ENCODE measurements around the gene HORMAD2. TPM values are rescaled to one million over a fixed set of nuclear protein-coding genes. Genes with fewer than 3 reads are reported as not detected.

HORMAD2 gene
- total RNA-seq, 4 donors from 2014 or later = not detected

- no peak for TF ChIP-seq POLR2AphosphoS5 (IDR thresholded peaks at IDR 0.05)
- no peak for TF ChIP-seq EP300 (IDR thresholded peaks at IDR 0.05)
- TF ChIP-seq CTCF (IDR thresholded peaks at IDR 0.05) = no peak
- no peak for TF ChIP-seq POLR2A (IDR thresholded peaks at IDR 0.05; ENCODE audit: low read depth)
- H3K27me3 ChIP-seq = peaks cover 0 to 48% (median 0%) of the 10 kb centered on the region in 4 donors
- H3K4me1 ChIP-seq = peaks cover 8 to 12% (median 10%) of the 10 kb centered on the region in 4 donors
- no peaks in the 10 kb centered on the region for H3K9me3 ChIP-seq
- intact Hi-C loops (cut with DNase I) = no loop called here
- no peaks in the 10 kb centered on the region for H3K36me3 ChIP-seq
- WGBS = 93% methylated on average over 8 of the region's 10 CpGs
- H3K27ac ChIP-seq (replicated peaks in 1 of 4) = no peak overlapping the region
- H3K4me3 ChIP-seq = no peak overlapping the region
- no peak for DNase-seq (ENCODE audit: extremely low spot score)
Measured at GRCh38 chr22:30216710-30217109, 136.4 kb downstream of the HORMAD2 start.

DNA sequence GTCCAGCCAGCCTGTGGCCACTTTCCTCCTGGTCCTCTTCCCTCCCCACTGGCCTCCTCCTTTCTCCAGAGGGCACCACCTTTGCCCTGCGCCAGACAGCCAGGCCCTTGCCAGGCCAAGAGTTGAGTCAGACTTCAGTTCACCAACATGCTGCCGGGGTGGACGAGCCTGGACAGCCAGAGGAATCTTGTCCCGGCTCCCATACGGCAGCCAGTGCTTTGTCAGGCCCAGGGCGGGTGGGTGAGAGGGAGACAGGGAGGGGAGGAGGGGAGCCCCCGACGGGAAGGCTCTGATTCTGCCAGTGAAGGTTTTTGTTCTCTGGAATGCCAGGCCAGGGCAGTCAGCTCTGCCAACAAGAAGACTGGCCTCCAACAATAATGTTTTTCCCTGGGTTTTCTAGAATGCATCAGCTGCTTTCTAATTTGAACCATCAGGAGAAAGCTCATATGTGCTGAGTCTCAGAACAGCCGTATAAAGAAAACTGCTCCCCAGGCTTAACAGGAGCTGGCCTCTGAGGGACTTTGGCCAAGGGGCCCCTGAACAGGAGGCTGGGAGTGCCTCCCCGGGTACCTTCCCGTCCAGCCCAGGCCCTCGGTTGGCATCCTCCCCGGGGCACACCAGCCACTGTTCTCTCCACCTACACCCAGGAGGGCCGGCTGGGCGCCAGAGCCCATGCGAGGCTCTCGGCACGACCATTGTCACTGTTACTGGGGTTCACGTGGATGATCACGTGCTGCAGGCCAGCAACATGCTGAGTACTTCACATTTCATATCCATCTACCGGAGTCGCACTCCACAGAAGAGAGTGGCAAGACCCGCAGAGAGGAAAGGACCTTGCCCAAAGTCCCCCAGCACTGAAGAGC is 137.7 kb downstream of the HORMAD2 start:
- TF ChIP-seq CTCF (IDR thresholded peaks at IDR 0.05) (no peak), POLR2AphosphoS5 (IDR thresholded peaks at IDR 0.05) (no peak), EP300 (IDR thresholded peaks at IDR 0.05) (no peak), POLR2A (IDR thresholded peaks at IDR 0.05; ENCODE audit: low read depth) (no peak)
- intact Hi-C loops (cut with DNase I) = no loop called here
- DNase-seq (ENCODE audit: extremely low spot score) = no peak
- Histone ChIP-seq H3K27me3 (peaks cover 0 to 60% (median 0%) of the 10 kb centered on the region in 4 donors), H3K4me3 (no peak overlapping the region), H3K36me3 (no peaks in the 10 kb centered on the region), H3K27ac (replicated peaks in 1 of 4) (no peak overlapping the region), H3K9me3 (no peaks in the 10 kb centered on the region), H3K4me1 (peaks cover 1 to 6% (median 5%) of the 10 kb centered on the region in 4 donors)
- WGBS = 69% methylated on average over 20 of the region's 23 CpGs

DNA sequence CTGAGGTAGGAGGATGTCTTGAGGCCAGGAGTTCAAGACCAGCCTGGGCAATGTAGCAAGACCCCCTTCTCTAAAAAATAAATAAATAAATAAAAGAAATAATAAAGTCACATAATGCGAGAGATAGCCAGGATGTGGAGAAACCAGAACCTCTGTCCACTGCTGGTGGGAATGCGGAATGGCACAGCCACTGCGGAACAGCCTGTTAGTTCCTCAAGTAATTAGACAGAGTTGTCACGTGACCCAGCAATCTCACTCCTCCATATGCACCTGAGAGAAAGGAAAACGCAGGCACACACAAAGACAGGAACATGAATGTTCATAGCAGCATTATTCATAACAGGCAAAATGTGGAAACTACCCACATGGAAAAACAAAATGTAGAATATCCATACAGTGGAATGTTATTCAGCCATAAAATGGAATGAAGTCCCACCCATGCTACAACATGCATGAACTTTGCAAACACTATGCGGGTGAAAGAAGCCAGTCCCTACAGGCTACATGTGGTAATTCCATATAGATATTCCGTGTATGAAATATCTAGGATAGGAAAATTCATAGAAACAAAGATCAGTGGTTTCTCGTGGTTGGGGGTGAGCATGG is 138.9 kb downstream of the HORMAD2 start:
- Histone ChIP-seq H3K27me3 (peaks cover 0 to 65% (median 0%) of the 10 kb centered on the region in 4 donors), H3K27ac (replicated peaks in 1 of 4) (no peak overlapping the region), H3K4me3 (no peak overlapping the region), H3K4me1 (no peaks in the 10 kb centered on the region), H3K36me3 (no peaks in the 10 kb centered on the region), H3K9me3 (no peaks in the 10 kb centered on the region)
- intact Hi-C loops (cut with DNase I) = no loop called here
- no peak for DNase-seq (ENCODE audit: extremely low spot score)
- WGBS = 89% methylated on average over 8 of the region's 8 CpGs
- no peak for TF ChIP-seq CTCF (IDR thresholded peaks at IDR 0.05)
- no peak for TF ChIP-seq EP300 (IDR thresholded peaks at IDR 0.05)
- no peak for TF ChIP-seq POLR2AphosphoS5 (IDR thresholded peaks at IDR 0.05)
- TF ChIP-seq POLR2A (IDR thresholded peaks at IDR 0.05; ENCODE audit: low read depth) = no peak

- intact Hi-C loops (cut with DNase I) = no loop called here
- Histone ChIP-seq H3K4me1 (no peaks in the 10 kb centered on the region), H3K36me3 (no peaks in the 10 kb centered on the region), H3K27ac (replicated peaks in 1 of 4) (no peak overlapping the region), H3K4me3 (no peak overlapping the region), H3K9me3 (no peaks in the 10 kb centered on the region), H3K27me3 (peaks cover 0 to 59% (median 0%) of the 10 kb centered on the region in 4 donors)
- DNase-seq (ENCODE audit: extremely low spot score) = no peak
- TF ChIP-seq EP300 (IDR thresholded peaks at IDR 0.05) (no peak), POLR2AphosphoS5 (IDR thresholded peaks at IDR 0.05) (no peak), POLR2A (IDR thresholded peaks at IDR 0.05; ENCODE audit: low read depth) (no peak), CTCF (IDR thresholded peaks at IDR 0.05) (no peak)
Measured at GRCh38 chr22:30219668-30220278, 139.5 kb downstream of the HORMAD2 start.
